Hepatic stellate cell (primary cell): ENCODE data around the gene NMNAT2.

Experiments used
- DNase-seq: peaks from one replicate; pipeline ENCODE4 v3.0.0; 2011; ENCODE audit warnings: low spot score

The NMNAT2 gene

GRCh38 chr1:183313063-183313462 lies 105.1 kb downstream of the NMNAT2 start:
- no peak for DNase-seq

DNA sequence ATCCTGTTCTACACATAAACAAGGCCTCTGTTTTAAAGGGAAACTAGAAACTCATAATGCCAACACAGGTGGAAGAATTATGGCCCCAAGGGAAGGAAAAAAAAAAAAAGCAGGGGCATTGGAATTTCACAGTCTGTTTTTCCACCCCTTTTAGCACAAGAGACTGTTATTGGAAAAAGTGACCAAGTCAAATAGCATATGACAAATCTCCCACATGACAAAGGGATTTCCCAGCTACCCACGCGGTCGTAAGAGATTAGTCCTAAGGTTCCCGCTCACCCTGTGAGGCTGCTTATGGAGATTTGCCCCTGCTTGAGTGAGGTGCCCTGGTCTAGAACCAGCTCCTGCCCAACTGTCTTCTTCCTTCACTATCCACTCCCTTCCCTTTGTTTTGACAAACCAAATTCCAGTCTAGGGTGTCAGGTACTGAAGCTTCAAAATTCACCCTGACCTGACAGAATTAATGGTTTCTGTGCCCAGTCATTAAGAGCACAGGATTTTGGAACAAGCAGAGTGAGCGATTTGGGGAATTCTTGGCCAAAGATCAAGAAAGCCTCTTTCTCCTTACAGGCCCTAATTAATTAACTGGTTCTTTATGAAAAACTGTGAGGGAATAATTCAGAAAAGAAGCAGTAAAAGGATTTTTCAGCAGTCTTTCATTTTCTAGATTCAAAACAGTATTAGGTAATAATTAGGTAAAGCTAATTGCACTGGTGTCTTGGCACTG lies 107.3 kb downstream of the NMNAT2 start:
- no peak for DNase-seq

- DNase-seq = no peak
Measured at GRCh38 chr1:183308719-183309118, 109.5 kb downstream of the NMNAT2 start.

GRCh38 chr1:183306317-183307042 lies 111.7 kb downstream of the NMNAT2 start:
- DNase-seq = no peak

- no peak for DNase-seq
Measured at GRCh38 chr1:183304440-183305107, 113.6 kb downstream of the NMNAT2 start.

GRCh38 chr1:183303901-183304300 lies 114.3 kb downstream of the NMNAT2 start:
- no peak for DNase-seq

- no peak for DNase-seq
Measured at GRCh38 chr1:183303323-183303645, 114.9 kb downstream of the NMNAT2 start.

- no peak for DNase-seq
Measured at GRCh38 chr1:183302452-183303322, 115.5 kb downstream of the NMNAT2 start.

DNA sequence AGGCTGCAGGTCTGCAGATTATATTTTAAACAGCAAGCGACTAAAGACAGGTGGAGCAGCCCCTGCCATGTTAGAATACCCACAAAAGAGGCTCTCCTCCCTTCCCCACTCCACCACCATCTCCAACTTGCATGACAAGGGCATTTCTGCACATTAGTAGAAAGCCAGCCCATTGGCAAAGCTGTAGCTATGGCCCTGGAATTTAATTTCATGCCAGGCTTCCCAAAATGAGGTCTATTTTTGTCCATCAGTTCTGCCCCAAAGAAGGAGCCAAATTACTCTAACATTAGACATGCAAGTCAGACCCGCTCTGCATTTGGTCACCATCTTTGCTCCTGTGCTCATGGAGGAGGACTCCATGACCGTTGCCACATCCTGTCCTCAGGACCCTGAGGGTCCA lies 116.9 kb downstream of the NMNAT2 start:
- DNase-seq = no peak

GRCh38 chr1:183300828-183301227 lies 117.4 kb downstream of the NMNAT2 start:
- no peak for DNase-seq

GRCh38 chr1:183300395-183300794 lies 117.8 kb downstream of the NMNAT2 start:
- DNase-seq = no peak

- DNase-seq = no peak
Measured at GRCh38 chr1:183296782-183297181, 121.4 kb downstream of the NMNAT2 start.

DNA sequence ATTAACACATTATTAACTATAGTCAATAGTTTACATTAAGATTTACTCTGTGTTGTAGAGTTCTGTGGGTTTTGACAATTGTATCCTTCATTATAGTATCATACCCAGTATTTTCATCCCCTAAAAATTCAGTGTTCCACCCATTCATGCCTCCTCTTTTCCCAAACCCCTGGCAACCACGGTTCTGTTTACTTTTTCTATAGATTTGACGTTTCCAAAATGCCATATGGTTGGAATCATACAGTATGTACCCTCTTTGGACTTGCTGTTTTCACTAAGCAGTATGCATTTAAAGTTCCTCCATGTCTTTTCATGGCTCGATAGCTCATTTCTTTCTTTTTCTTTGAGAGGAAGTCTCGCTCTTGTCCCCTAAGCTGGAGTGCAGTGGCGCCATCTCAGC lies 122.7 kb downstream of the NMNAT2 start:
- DNase-seq = no peak

DNA sequence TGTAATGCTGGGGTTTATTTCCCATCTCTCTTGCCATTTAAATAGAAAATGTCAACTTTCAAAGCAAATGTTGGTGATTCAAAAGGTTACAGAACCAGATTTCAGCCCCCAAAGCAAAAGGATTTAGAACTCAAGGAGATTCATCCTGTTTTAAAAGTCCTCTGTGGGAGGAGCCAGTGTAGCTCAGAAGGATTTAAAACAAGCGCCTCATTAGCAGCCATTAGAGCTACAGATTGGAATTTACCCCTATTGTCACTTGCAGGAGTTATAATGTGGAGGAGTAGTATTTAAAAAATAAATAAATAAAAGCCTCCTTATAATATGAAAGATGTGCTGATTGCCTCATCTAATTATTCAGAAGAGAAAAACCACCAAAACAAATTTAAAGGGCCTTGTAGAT lies 124.3 kb downstream of the NMNAT2 start:
- DNase-seq = no peak

GRCh38 chr1:183293241-183293640 lies 124.9 kb downstream of the NMNAT2 start:
- DNase-seq = no peak

DNA sequence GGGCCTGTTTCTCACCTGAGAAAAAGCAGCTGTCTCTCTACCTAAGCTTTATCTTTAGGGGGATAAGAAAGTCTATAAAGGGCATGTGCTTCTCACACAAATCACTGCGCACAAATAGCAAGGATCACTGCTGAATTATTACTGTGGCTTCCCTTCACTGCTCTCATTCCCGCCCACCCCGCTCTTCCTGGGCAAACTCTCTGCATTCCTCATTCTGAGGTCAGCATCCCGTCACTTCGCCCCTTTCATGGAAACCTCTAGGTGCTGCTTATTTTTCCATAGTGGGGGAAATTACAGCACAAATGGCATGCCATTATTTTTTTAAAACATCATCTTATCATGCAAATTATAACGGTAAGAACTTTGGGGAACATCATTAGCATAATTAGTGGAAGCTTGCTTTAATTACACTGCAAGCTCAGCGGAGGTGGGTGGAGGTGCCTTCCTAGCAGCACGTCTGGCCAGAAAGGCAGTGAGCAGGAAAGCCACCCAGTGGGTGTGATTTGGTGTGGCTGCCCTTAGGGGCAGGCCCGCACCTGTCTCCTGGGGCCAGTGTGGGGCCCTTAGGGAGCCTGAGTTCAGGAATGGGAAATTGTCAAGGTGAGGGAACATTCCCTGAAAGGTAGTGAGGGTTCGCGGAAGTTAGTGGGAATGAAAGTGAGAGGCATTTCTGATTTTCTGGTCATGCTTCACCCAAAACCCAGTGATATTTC lies 126.2 kb downstream of the NMNAT2 start:
- no peak for DNase-seq

DNA sequence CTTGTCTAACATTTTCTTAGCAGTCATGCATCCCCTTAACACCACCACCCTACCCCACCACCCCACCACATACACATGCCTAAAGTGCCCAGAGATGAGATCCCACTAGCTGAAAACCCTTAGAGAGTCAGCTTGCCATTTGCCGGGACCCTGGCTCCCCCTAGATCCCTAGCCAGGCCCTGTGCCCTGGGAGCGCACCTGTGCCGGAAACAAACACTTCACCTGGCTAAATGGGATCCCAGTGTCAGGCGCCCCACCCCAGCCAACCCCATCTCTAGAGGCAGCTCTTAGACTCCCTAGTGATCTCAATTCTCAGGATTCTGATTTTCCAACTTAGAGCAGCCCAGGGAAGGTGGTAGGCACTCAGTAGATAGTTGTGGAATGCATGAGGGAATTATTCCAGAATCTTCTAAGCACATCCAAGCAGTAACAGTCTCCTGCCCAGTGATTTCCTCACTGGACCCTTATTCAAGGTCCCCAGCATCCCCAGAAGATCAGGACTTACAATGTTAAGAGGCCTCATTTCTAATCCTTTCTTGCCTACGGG lies 126.9 kb downstream of the NMNAT2 start:
- no peak for DNase-seq

- DNase-seq = no peak
Measured at GRCh38 chr1:183290628-183291027, 127.6 kb downstream of the NMNAT2 start.

DNA sequence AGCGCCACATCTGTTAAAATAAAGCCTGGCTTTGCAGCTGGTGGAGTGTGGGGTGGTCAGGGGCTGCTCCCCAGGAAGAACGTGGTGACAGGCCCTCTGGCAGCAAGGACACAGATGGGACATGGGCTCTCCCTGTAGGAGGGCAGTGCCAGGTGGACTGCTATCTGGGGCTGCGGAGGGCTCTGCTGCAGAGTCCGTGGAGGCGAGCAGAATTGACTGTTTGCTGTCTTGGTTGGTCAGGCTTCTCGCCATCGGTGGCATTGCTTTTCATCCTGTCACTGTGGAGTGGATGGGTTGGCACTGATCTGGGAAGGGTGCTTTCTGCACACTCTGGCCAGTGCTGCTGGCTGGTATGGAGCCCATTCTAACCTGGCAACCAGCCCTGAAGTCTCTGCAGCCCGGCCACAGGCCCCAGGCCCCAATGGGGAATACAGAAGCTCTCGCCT lies 129.1 kb downstream of the NMNAT2 start:
- DNase-seq = no peak

GRCh38 chr1:183288583-183288982 lies 129.6 kb downstream of the NMNAT2 start:
- no peak for DNase-seq

- no peak for DNase-seq
Measured at GRCh38 chr1:183287191-183287675, 130.9 kb downstream of the NMNAT2 start.
